ENCODE data around the gene GTF2H1. TPM values are rescaled to one million over a fixed set of nuclear protein-coding genes. Genes with fewer than 3 reads are reported as not detected.

GTF2H1 gene
- total RNA-seq, 1 donor: 123 TPM

DNA sequence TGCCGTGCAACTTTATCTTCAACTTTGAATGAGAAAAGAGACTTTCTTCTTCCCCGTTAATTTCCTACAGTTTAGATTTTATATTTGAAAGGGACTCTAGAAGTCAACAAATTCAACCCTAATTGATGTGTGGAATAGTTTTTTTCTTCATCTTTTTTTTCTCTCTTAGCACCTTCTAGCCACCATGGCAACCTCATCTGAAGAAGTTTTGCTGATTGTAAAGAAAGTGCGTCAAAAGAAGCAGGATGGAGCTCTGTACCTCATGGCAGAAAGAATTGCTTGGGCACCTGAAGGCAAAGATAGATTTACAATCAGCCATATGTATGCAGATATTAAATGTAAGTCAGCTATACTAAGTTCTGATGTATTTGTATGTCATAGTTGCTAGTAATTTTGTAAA lies 10.5 kb downstream of the GTF2H1 start:
- no peaks in the 10 kb centered on the region for H3K9me3 ChIP-seq (ENCODE audit: low read depth, low read length)
- H3K79me2 ChIP-seq (ENCODE audit: insufficient read depth, low read length): peaks cover 69% of the 10 kb centered on the region
- no peak overlapping the region for H3K4me2 ChIP-seq (ENCODE audit: insufficient read depth, low read length)
- no peak overlapping the region for H3K27ac ChIP-seq (ENCODE audit: low read depth, low read length)
- H3K4me3 ChIP-seq (ENCODE audit: insufficient read depth, low read length): no peak overlapping the region
- DNase-seq (ENCODE audit: insufficient read length, low spot score, missing footprints): no peak
- peaks cover 48% of the 10 kb centered on the region for H3K36me3 ChIP-seq (ENCODE audit: insufficient read depth, low read length)
- H2AFZ ChIP-seq (ENCODE audit: low read length): no peak overlapping the region
- H3K27me3 ChIP-seq (ENCODE audit: insufficient read depth, low read length): no peaks in the 10 kb centered on the region
- no peaks in the 10 kb centered on the region for H3K4me1 ChIP-seq (ENCODE audit: insufficient read depth, low read length)
- TF ChIP-seq, protein P1, sequence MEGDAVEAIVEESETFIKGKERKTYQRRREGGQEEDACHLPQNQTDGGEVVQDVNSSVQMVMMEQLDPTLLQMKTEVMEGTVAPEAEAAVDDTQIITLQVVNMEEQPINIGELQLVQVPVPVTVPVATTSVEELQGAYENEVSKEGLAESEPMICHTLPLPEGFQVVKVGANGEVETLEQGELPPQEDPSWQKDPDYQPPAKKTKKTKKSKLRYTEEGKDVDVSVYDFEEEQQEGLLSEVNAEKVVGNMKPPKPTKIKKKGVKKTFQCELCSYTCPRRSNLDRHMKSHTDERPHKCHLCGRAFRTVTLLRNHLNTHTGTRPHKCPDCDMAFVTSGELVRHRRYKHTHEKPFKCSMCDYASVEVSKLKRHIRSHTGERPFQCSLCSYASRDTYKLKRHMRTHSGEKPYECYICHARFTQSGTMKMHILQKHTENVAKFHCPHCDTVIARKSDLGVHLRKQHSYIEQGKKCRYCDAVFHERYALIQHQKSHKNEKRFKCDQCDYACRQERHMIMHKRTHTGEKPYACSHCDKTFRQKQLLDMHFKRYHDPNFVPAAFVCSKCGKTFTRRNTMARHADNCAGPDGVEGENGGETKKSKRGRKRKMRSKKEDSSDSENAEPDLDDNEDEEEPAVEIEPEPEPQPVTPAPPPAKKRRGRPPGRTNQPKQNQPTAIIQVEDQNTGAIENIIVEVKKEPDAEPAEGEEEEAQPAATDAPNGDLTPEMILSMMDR (IDR thresholded peaks at IDR 0.05; ENCODE audit: extremely low read depth, low read depth, low read length): no peak
- H4K20me1 ChIP-seq (ENCODE audit: insufficient read depth, low read length): no peaks in the 10 kb centered on the region

DNA sequence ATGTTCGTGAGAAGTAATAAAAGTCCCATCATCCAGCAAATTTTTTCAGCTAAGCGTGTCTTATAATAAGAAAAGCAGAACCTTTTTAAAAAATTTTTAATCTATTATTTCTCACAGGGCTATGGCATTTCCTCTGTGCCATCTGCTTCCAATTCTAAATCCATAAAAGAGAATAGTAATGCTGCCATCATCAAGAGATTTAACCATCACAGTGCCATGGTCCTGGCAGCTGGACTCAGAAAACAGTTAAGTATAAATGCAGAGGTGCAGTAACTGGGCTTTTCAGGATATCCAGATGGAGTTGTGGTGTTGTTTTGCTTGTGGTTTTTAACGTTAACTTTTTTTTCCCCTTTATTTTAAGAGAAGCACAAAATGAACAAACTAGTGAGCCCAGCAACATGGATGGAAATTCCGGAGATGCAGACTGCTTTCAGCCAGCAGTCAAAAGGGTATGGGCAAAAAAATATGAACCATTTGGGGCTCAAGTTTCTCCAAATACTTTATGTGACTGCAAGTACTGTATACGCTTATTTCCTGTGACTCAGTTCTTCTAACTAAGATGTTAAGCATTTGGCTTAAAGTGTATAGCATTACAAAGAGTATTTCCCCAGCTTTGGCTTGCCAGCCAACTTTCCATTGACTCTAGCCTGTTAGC lies 25.2 kb downstream of the GTF2H1 start:
- peak overlapping the region; percentile 55 for H3K4me2 ChIP-seq (ENCODE audit: insufficient read depth, low read length)
- H3K9me3 ChIP-seq (ENCODE audit: low read depth, low read length): no peaks in the 10 kb centered on the region
- TF ChIP-seq, protein P1 (IDR thresholded peaks at IDR 0.05; ENCODE audit: extremely low read depth, low read depth, low read length): no peak
- H3K27me3 ChIP-seq (ENCODE audit: insufficient read depth, low read length): no peaks in the 10 kb centered on the region
- H4K20me1 ChIP-seq (ENCODE audit: insufficient read depth, low read length): no peaks in the 10 kb centered on the region
- H3K4me1 ChIP-seq (ENCODE audit: insufficient read depth, low read length): peaks cover 28% of the 10 kb centered on the region
- H3K79me2 ChIP-seq (ENCODE audit: insufficient read depth, low read length): no peaks in the 10 kb centered on the region
- peak overlapping the region; percentile 6 for H2AFZ ChIP-seq (ENCODE audit: low read length)
- no peak overlapping the region for H3K4me3 ChIP-seq (ENCODE audit: insufficient read depth, low read length)
- DNase-seq (ENCODE audit: insufficient read length, low spot score, missing footprints): no peak
- H3K27ac ChIP-seq (ENCODE audit: low read depth, low read length): peak overlapping the region; percentile 78
- peaks cover 35% of the 10 kb centered on the region for H3K36me3 ChIP-seq (ENCODE audit: insufficient read depth, low read length)

GRCh38 chr11:18352581-18352980 lies 30.2 kb downstream of the GTF2H1 start:
- no peaks in the 10 kb centered on the region for H3K9me3 ChIP-seq (ENCODE audit: low read depth, low read length)
- H3K27me3 ChIP-seq (ENCODE audit: insufficient read depth, low read length): no peaks in the 10 kb centered on the region
- H3K4me2 ChIP-seq (ENCODE audit: insufficient read depth, low read length): no peak overlapping the region
- peak overlapping the region; percentile 9 for H3K27ac ChIP-seq (ENCODE audit: low read depth, low read length)
- no peak for DNase-seq (ENCODE audit: insufficient read length, low spot score, missing footprints)
- TF ChIP-seq, protein P1 (IDR thresholded peaks at IDR 0.05; ENCODE audit: extremely low read depth, low read depth, low read length): no peak
- H4K20me1 ChIP-seq (ENCODE audit: insufficient read depth, low read length): no peaks in the 10 kb centered on the region
- H3K4me1 ChIP-seq (ENCODE audit: insufficient read depth, low read length): peaks cover 17% of the 10 kb centered on the region
- H3K79me2 ChIP-seq (ENCODE audit: insufficient read depth, low read length): no peaks in the 10 kb centered on the region
- H3K36me3 ChIP-seq (ENCODE audit: insufficient read depth, low read length): peaks cover 49% of the 10 kb centered on the region
- no peak overlapping the region for H2AFZ ChIP-seq (ENCODE audit: low read length)
- H3K4me3 ChIP-seq (ENCODE audit: insufficient read depth, low read length): no peak overlapping the region

- Histone ChIP-seq H3K9me3 (ENCODE audit: low read depth, low read length) (no peaks in the 10 kb centered on the region), H3K4me3 (ENCODE audit: insufficient read depth, low read length) (no peak overlapping the region), H3K36me3 (ENCODE audit: insufficient read depth, low read length) (peaks cover 81% of the 10 kb centered on the region), H2AFZ (ENCODE audit: low read length) (no peak overlapping the region), H3K27ac (ENCODE audit: low read depth, low read length) (no peak overlapping the region), H3K27me3 (ENCODE audit: insufficient read depth, low read length) (no peaks in the 10 kb centered on the region), H3K4me2 (ENCODE audit: insufficient read depth, low read length) (no peak overlapping the region), H4K20me1 (ENCODE audit: insufficient read depth, low read length) (no peaks in the 10 kb centered on the region), H3K4me1 (ENCODE audit: insufficient read depth, low read length) (no peaks in the 10 kb centered on the region), H3K79me2 (ENCODE audit: insufficient read depth, low read length) (no peaks in the 10 kb centered on the region)
- DNase-seq (ENCODE audit: insufficient read length, low spot score, missing footprints): no peak
- TF ChIP-seq, protein P1 (IDR thresholded peaks at IDR 0.05; ENCODE audit: extremely low read depth, low read depth, low read length): no peak
Measured at GRCh38 chr11:18358646-18359045, 36.3 kb downstream of the GTF2H1 start.
